Measurements from ENCODE around the gene TOP3B. TPM values are rescaled to one million over a fixed set of nuclear protein-coding genes. Genes with fewer than 3 reads are reported as not detected.

TOP3B gene
- total and polyA plus RNA-seq, 9 of the 15 experiments (the other 6 are each of a cell fraction or from before 2014, with no cell fraction given): 3.0 to 188 (median 112) TPM

- Histone ChIP-seq H4K20me1 (replicated peaks; ENCODE audit: control insufficient read depth, insufficient read depth, low read length) (peaks cover 54% of the 10 kb centered on the region), H3K27me3 (ENCODE audit: control insufficient read depth in 2 of 2, insufficient read depth in 2 of 2, low read length in 2 of 2) (no peaks in the 10 kb centered on the region), H3K4me3 (no peak overlapping the region), H3K9ac (ENCODE audit: insufficient read depth in 1 of 2, low read depth in 2 of 2, low read length in 2 of 2) (peak overlapping the region in 1 of 2 experiments; percentile 13; a peak in 1 of 4 replicates), H3K9me3 (replicated peaks; ENCODE audit: control insufficient read depth, insufficient read depth, low read depth, low read length) (no peaks in the 10 kb centered on the region), H3K4me1 (replicated peaks in 1 of 2; ENCODE audit: control insufficient read depth in 2 of 2, insufficient read depth in 2 of 2, low read length in 2 of 2) (peaks cover 0 to 45% of the 10 kb centered on the region in 2 experiments; a peak in 2 of 5 replicates), H3K36me3 (ENCODE audit: control insufficient read depth, insufficient read depth, low read length) (peaks cover 94% of the 10 kb centered on the region), H3K9me1 (ENCODE audit: control insufficient read depth, insufficient read depth, low read length) (peaks cover 9% of the 10 kb centered on the region), H3K27ac (ENCODE audit: extremely low read depth, low read depth, low read length) (no peak overlapping the region), H2AFZ (ENCODE audit: low read depth, low read length) (no peak overlapping the region), H3K79me2 (ENCODE audit: control insufficient read depth, insufficient read depth, low read length) (no peaks in the 10 kb centered on the region), H3K4me2 (ENCODE audit: insufficient read depth, low read length) (no peak overlapping the region)
- WGBS (ENCODE audit: insufficient coverage, low coverage, missing lambda C conversion rate): 89% methylated on average over 11 of the region's 11 CpGs
- in situ Hi-C loops (cut with MboI) (no loop called here), intact Hi-C loops (cut with micrococcal nuclease) (no loop called here)
- ATAC-seq (no peak), DNase-seq (ENCODE audit: extremely low read depth in 1 of 4, low spot score in 3 of 4) (no peak), FAIRE-seq (no peak)
- POLR2A ChIA-PET: interaction anchor here (0.7 to 15.7 kb wide), 5 partner anchors 7 to 262 kb away, joined by 3 to 382 read pairs (median 82); partner anchors contain the start of genes PPM1F and TOP3B
- CTCF ChIA-PET (ENCODE audit: low intra/inter-chr PET ratio): no interaction called here
- BruUV-seq (replicated peaks): no TSS peak
- TF ChIP-seq SREBF2 (CRISPR knock-in tag; IDR thresholded peaks at IDR 0.05): peak; percentile 72; the same call in 1 of the 2 replicates
- TF ChIP-seq CUX1 (CRISPR knock-in tag; IDR thresholded peaks at IDR 0.05): no peak
- TF ChIP-seq ZNF639 (CRISPR knock-in tag; conservative IDR thresholded peaks at IDR 0.05 in 1 of 2, IDR thresholded peaks at IDR 0.05 in 1 of 2): 0 out of 4 replicates have a peak, but pooled peaks of 1 of the 2 experiments have one; percentile 86
- TF ChIP-seq RBFOX2 (IDR thresholded peaks at IDR 0.05; ENCODE audit: low read depth, low read length): peak; percentile 51
- no peak for TF ChIP-seq MCM7 (IDR thresholded peaks at IDR 0.05)
These were observed 20.0 kb downstream of the TOP3B start for GRCh38 chr22:21962655-21962949.
